H9 (cell line): Measurements from ENCODE around the gene SLC1A7. TPM values are rescaled to one million over a fixed set of nuclear protein-coding genes. Genes with fewer than 3 reads are reported as not detected.

ENCODE experiments used
- DNase-seq: peaks from one replicate; pipeline ENCODE4 v3.0.0-alpha.2; 2017
- H2AFZ ChIP-seq: one replicate; pipeline ENCODE4 v1.6.1; 2013; ENCODE audit warnings: mild to moderate bottlenecking, low read length, control low read depth, moderate library complexity
- H2AK5ac ChIP-seq: 2 replicates; pipeline ENCODE4 v1.6.1; 2013; ENCODE audit warnings: low read length, control low read depth, mixed read lengths; ENCODE audit not compliant: insufficient read length
- H2BK120ac ChIP-seq: one replicate; pipeline ENCODE4 v1.6.1; 2013; ENCODE audit warnings: low read depth, mild to moderate bottlenecking, low read length, control low read depth, inconsistent platforms; ENCODE audit not compliant: poor library complexity, severe bottlenecking
- H2BK12ac ChIP-seq: 2 replicates; pipeline ENCODE4 v1.6.1; 2013; ENCODE audit warnings: low read length, control low read depth, mixed read lengths, low read depth; ENCODE audit not compliant: insufficient read length
- H2BK15ac ChIP-seq: 2 replicates; pipeline ENCODE4 v1.6.1; 2013; ENCODE audit warnings: low read depth, low read length, control low read depth
- H2BK20ac ChIP-seq: one replicate; pipeline ENCODE4 v1.6.1; 2013; ENCODE audit warnings: low read depth, mild to moderate bottlenecking, low read length, control low read depth, inconsistent platforms; ENCODE audit not compliant: poor library complexity, severe bottlenecking
- H2BK5ac ChIP-seq: 2 replicates; pipeline ENCODE4 v1.6.1; 2013; ENCODE audit warnings: low read length, control low read depth, mixed read lengths; ENCODE audit not compliant: insufficient read length
- H3K14ac ChIP-seq: 2 replicates; pipeline ENCODE4 v1.6.1; 2013; ENCODE audit warnings: low read length, control low read depth; ENCODE audit not compliant: insufficient read depth
- H3K18ac ChIP-seq: 2 replicates; pipeline ENCODE4 v1.6.1; 2013; ENCODE audit warnings: low read depth, mild to moderate bottlenecking, mixed read lengths, low read length, control low read depth; ENCODE audit not compliant: insufficient read length
- H3K23ac ChIP-seq: 2 replicates; pipeline ENCODE4 v1.6.1; 2013; ENCODE audit warnings: low read length, control low read depth, mixed read lengths, low read depth; ENCODE audit not compliant: insufficient read length
- H3K23me2 ChIP-seq: 2 replicates; pipeline ENCODE4 v1.6.1; 2013; ENCODE audit warnings: low read depth, mild to moderate bottlenecking, mixed read lengths, low read length, control low read depth; ENCODE audit not compliant: insufficient read length, poor library complexity, severe bottlenecking
- H3K27ac ChIP-seq: 2 replicates; pipeline ENCODE4 v1.5.1; 2013; ENCODE audit warnings: low read length, control low read depth, mixed read lengths, low read depth; ENCODE audit not compliant: insufficient read length
- H3K27me3 ChIP-seq: 2 replicates; pipeline ENCODE4 v1.6.1; 2013; ENCODE audit warnings: low read length, control low read depth, inconsistent platforms; ENCODE audit not compliant: insufficient read depth
- H3K4ac ChIP-seq: 2 replicates; pipeline ENCODE4 v1.6.1; 2013; ENCODE audit warnings: low read depth, mild to moderate bottlenecking, control low read depth, inconsistent platforms, low read length, moderate library complexity
- H3K4me1 ChIP-seq: 2 replicates; pipeline ENCODE4 v1.6.1; 2013; ENCODE audit warnings: low read length, control low read depth, inconsistent platforms; ENCODE audit not compliant: insufficient read depth
- H3K4me2 ChIP-seq: 2 replicates; pipeline ENCODE4 v1.6.1; 2013; ENCODE audit warnings: low read length, control low read depth, mixed read lengths; ENCODE audit not compliant: insufficient read length, insufficient read depth
- H3K56ac ChIP-seq: 2 replicates; pipeline ENCODE4 v1.6.1; 2013; ENCODE audit warnings: low read depth, mild to moderate bottlenecking, mixed read lengths, low read length, control low read depth; ENCODE audit not compliant: insufficient read length
- H3K79me1 ChIP-seq: 2 replicates; pipeline ENCODE4 v1.6.1; 2013; ENCODE audit warnings: low read depth, mild to moderate bottlenecking, moderate library complexity, low read length, control low read depth, inconsistent platforms; ENCODE audit not compliant: insufficient read depth, poor library complexity, severe bottlenecking
- H3K79me2 ChIP-seq: 2 replicates; pipeline ENCODE4 v1.6.1; 2013; ENCODE audit warnings: low read length, control low read depth, inconsistent platforms; ENCODE audit not compliant: insufficient read depth
- H3K9ac ChIP-seq: 2 replicates; pipeline ENCODE4 v1.6.1; 2013; ENCODE audit warnings: low read length, control low read depth, mixed read lengths; ENCODE audit not compliant: insufficient read length; ENCODE audit errors: extremely low read depth
- H3K9me3 ChIP-seq: one replicate; pipeline ENCODE4 v1.6.1; 2013; ENCODE audit warnings: low read depth, low read length, inconsistent platforms; ENCODE audit not compliant: control insufficient read depth
- H3T11ph ChIP-seq: one replicate; pipeline ENCODE4 v1.6.1; 2013; ENCODE audit warnings: mild to moderate bottlenecking, low read length, control low read depth, inconsistent platforms
- H4K20me1 ChIP-seq: one replicate; pipeline ENCODE4 v1.6.1; 2013; ENCODE audit not compliant: control insufficient read depth, insufficient read length, insufficient read depth
- H4K5ac ChIP-seq: 2 replicates; pipeline ENCODE4 v1.6.1; 2013; ENCODE audit warnings: low read depth, mild to moderate bottlenecking, mixed read lengths, low read length, control low read depth; ENCODE audit not compliant: insufficient read length
- H4K8ac ChIP-seq: replicated peaks from 2 replicates; pipeline ENCODE4 v1.6.1; 2013; ENCODE audit warnings: low read length, control low read depth, mixed read lengths, low read depth; ENCODE audit not compliant: insufficient read length
- H4K91ac ChIP-seq: 2 replicates; pipeline ENCODE4 v1.6.1; 2013; ENCODE audit warnings: low read depth, mild to moderate bottlenecking, moderate library complexity, mixed read lengths, low read length, control low read depth; ENCODE audit not compliant: insufficient read length
- H3K27ac Mint-ChIP-seq, 3 experiments: 2 replicates in 2 of 3; 3 replicates in 1 of 3; pipeline ENCODE4 v1.8.0; 2020 to 2021; ENCODE audit warnings: mixed read lengths in 3 of 3, mild to moderate bottlenecking in 1 of 3, moderate library complexity in 1 of 3
- H3K27me3 Mint-ChIP-seq: 2 replicates; pipeline ENCODE4 v1.8.0; 2021; ENCODE audit warnings: low read depth, mild to moderate bottlenecking, moderate library complexity, mixed read lengths
- H3K36me3 Mint-ChIP-seq, 3 experiments: 2 replicates in 2 of 3; 3 replicates in 1 of 3; pipeline ENCODE4 v1.8.0; 2020 to 2021; ENCODE audit warnings: low read depth in 3 of 3, mixed read lengths in 3 of 3; ENCODE audit not compliant: insufficient read depth in 1 of 3
- H3K4me1 Mint-ChIP-seq, 2 experiments: 2 replicates each; pipeline ENCODE4 v1.8.0; 2020; ENCODE audit warnings: mixed read lengths in 2 of 2
- H3K4me3 Mint-ChIP-seq, 2 experiments: 2 replicates in 1 of 2; 3 replicates in 1 of 2; pipeline ENCODE4 v1.8.0; 2020 to 2021; ENCODE audit warnings: mild to moderate bottlenecking in 2 of 2, mixed read lengths in 2 of 2, moderate library complexity in 1 of 2
- H3K9me3 Mint-ChIP-seq, 2 experiments: 2 replicates in 1 of 2; 3 replicates in 1 of 2; pipeline ENCODE4 v1.8.0; 2020; ENCODE audit warnings: mild to moderate bottlenecking in 2 of 2, mixed read lengths in 2 of 2, moderate library complexity in 1 of 2
- CTCF ChIP-seq: fragments of 200-600 bp; sonication (generic); conservative IDR thresholded peaks from 3 replicates; pipeline ENCODE4 v1.8.0; 2021; ENCODE audit warnings: antibody characterized with exemption, mild to moderate bottlenecking
- total RNA-seq: library from RNA; stranded (reverse); gene quantifications from 2 replicates; pipeline ENCODE4 v1.2.1, GENCODE V29; 2021

Gene SLC1A7
- total RNA-seq, 1 experiment from 2014 or later: not detected

- no peak overlapping the region for H3K4me2 ChIP-seq
Measured at GRCh38 chr1:53139951-53140361, 2.5 kb downstream of the SLC1A7 start.

More at GRCh38 chr1:53139951-53140361, 2.5 kb downstream of the SLC1A7 start:
- no peak overlapping the region for H3K56ac ChIP-seq
- no peak overlapping the region for H3K4me3 Mint-ChIP-seq
- H3T11ph ChIP-seq: no peak overlapping the region
- no peaks in the 10 kb centered on the region for H3K79me2 ChIP-seq
- peaks cover 18 to 21% of the 10 kb centered on the region in 2 experiments for H3K9me3 Mint-ChIP-seq
- peaks cover 10 to 27% of the 10 kb centered on the region in 2 experiments for H3K4me1 Mint-ChIP-seq
- no peak overlapping the region for H2AK5ac ChIP-seq
- peaks cover 10% of the 10 kb centered on the region for H3K27me3 Mint-ChIP-seq
- DNase-seq: no peak
- peaks cover 5% of the 10 kb centered on the region for H3K9me3 ChIP-seq
- no peak overlapping the region for H3K9ac ChIP-seq
- H3K27ac ChIP-seq: no peak overlapping the region
- H3K27me3 ChIP-seq: no peaks in the 10 kb centered on the region
- H3K27ac Mint-ChIP-seq: no peak overlapping the region
- no peak overlapping the region for H4K91ac ChIP-seq
- H3K79me1 ChIP-seq: no peaks in the 10 kb centered on the region
- H3K14ac ChIP-seq: no peak overlapping the region
- no peaks in the 10 kb centered on the region for H4K20me1 ChIP-seq
- no peak overlapping the region for H2AFZ ChIP-seq
- no peak overlapping the region for H2BK120ac ChIP-seq
- H2BK12ac ChIP-seq: no peak overlapping the region
- no peak overlapping the region for H2BK15ac ChIP-seq
- H4K5ac ChIP-seq: no peak overlapping the region
- H3K18ac ChIP-seq: no peak overlapping the region
- no peak overlapping the region for H3K4ac ChIP-seq
- no peaks in the 10 kb centered on the region for H3K4me1 ChIP-seq
- no peaks in the 10 kb centered on the region for H3K23me2 ChIP-seq
- H3K36me3 Mint-ChIP-seq: peaks cover 5 to 18% (median 7%) of the 10 kb centered on the region in 3 experiments
- no peak overlapping the region for H4K8ac ChIP-seq
- no peak overlapping the region for H3K23ac ChIP-seq
- H2BK20ac ChIP-seq: no peak overlapping the region
- TF ChIP-seq CTCF: no peak
- H2BK5ac ChIP-seq: no peak overlapping the region
